HG03558 (cell line): Measurements from ENCODE around the gene GNPTAB.

Experiments
- ATAC-seq: cut with Tn5 transposase; IDR thresholded peaks from one replicate; pipeline ENCODE4 v1.9.1; 2021; ENCODE audit warnings: moderate number of reproducible peaks; ENCODE audit not compliant: unreplicated experiment; ENCODE audit errors: extremely low read depth

GNPTAB gene

GRCh38 chr12:101809208-101809607, 21.6 kb downstream of the GNPTAB start:
- no peak for ATAC-seq

GRCh38 chr12:101806265-101806664, 24.5 kb downstream of the GNPTAB start:
- no peak for ATAC-seq

- no peak for ATAC-seq
Measured at GRCh38 chr12:101804409-101804808, 26.4 kb downstream of the GNPTAB start.

GRCh38 chr12:101803978-101804377, 26.8 kb downstream of the GNPTAB start:
- ATAC-seq, result no peak

- ATAC-seq, result no peak
Measured at GRCh38 chr12:101802486-101802885, 28.3 kb downstream of the GNPTAB start.

GRCh38 chr12:101799774-101800173, 31.0 kb downstream of the GNPTAB start:
- ATAC-seq, result no peak

- ATAC-seq, result no peak
Measured at GRCh38 chr12:101795786-101796185, 35.0 kb downstream of the GNPTAB start.

- no peak for ATAC-seq
Measured at GRCh38 chr12:101795013-101795412, 35.7 kb downstream of the GNPTAB start.

GRCh38 chr12:101794574-101794973, 36.2 kb downstream of the GNPTAB start:
- ATAC-seq, result no peak

- peak; percentile 63 for ATAC-seq
Measured at GRCh38 chr12:101793401-101793800, 37.4 kb downstream of the GNPTAB start.

GRCh38 chr12:101792046-101792931, 38.5 kb downstream of the GNPTAB start:
- ATAC-seq, result no peak

- ATAC-seq, result no peak
Measured at GRCh38 chr12:101789171-101789570, 41.6 kb downstream of the GNPTAB start.

- no peak for ATAC-seq
Measured at GRCh38 chr12:101785671-101786070, 45.1 kb downstream of the GNPTAB start.

GRCh38 chr12:101784376-101784775, 46.4 kb downstream of the GNPTAB start:
- ATAC-seq, result no peak

GRCh38 chr12:101783838-101784237, 46.9 kb downstream of the GNPTAB start:
- no peak for ATAC-seq

- ATAC-seq, result no peak
Measured at GRCh38 chr12:101783150-101783549, 47.6 kb downstream of the GNPTAB start.

- no peak for ATAC-seq
Measured at GRCh38 chr12:101782273-101782731, 48.5 kb downstream of the GNPTAB start.

GRCh38 chr12:101781834-101782233, 48.9 kb downstream of the GNPTAB start:
- no peak for ATAC-seq

- no peak for ATAC-seq
Measured at GRCh38 chr12:101780599-101780998, 50.2 kb downstream of the GNPTAB start.

- ATAC-seq, result no peak
Measured at GRCh38 chr12:101779626-101780025, 51.1 kb downstream of the GNPTAB start.

- ATAC-seq, result no peak
Measured at GRCh38 chr12:101779200-101779599, 51.6 kb downstream of the GNPTAB start.

- no peak for ATAC-seq
Measured at GRCh38 chr12:101777978-101778377, 52.8 kb downstream of the GNPTAB start.
